LNCaP clone FGC (cell line): Measurements from ENCODE around the gene SVIL.
"Not testable (repeated sequence)": the region's sequence is repeated elsewhere in the genome, so short reads cannot be mapped to it uniquely, and the experiment has no call there.

Experiments used
- DNase-seq: peaks from one replicate; pipeline ENCODE4 v3.0.0-alpha.2; 2011; ENCODE audit warnings: low read depth
- H3K4me3 ChIP-seq: 2 replicates; pipeline ENCODE4 v1.5.1; 2011; ENCODE audit warnings: mild to moderate bottlenecking, low read depth, low read length, control low read depth
- CTCF ChIP-seq: IDR thresholded peaks from 2 replicates; pipeline ENCODE4 v1.5.1; 2012; ENCODE audit warnings: mild to moderate bottlenecking; ENCODE audit not compliant: control insufficient read depth, insufficient read depth; ENCODE audit errors: extremely low read depth

SVIL gene

GRCh38 chr10:29492774-29493173, 142.0 kb downstream of the SVIL start:
- no peak for DNase-seq
- TF ChIP-seq CTCF: no peak

GRCh38 chr10:29491918-29492317, 142.9 kb downstream of the SVIL start:
- DNase-seq: no peak
- TF ChIP-seq CTCF: no peak
- no peak overlapping the region for H3K4me3 ChIP-seq

More at GRCh38 chr10:29492774-29493173, 142.0 kb downstream of the SVIL start:
- H3K4me3 ChIP-seq: no peak overlapping the region

- not testable (repeated sequence) for H3K4me3 ChIP-seq, DNase-seq
These were observed 143.9 kb downstream of the SVIL start for GRCh38 chr10:29490781-29491280.

GRCh38 chr10:29488471-29488870, 146.3 kb downstream of the SVIL start:
- not testable (repeated sequence) for DNase-seq, H3K4me3 ChIP-seq

GRCh38 chr10:29487884-29488266, 146.9 kb downstream of the SVIL start:
- TF ChIP-seq CTCF: peak; percentile 41
- not testable (repeated sequence) for H3K4me3 ChIP-seq, DNase-seq

GRCh38 chr10:29487032-29487883, 147.5 kb downstream of the SVIL start:
- DNase-seq, H3K4me3 ChIP-seq: not testable (repeated sequence)

- no peak overlapping the region for H3K4me3 ChIP-seq
- no peak for TF ChIP-seq CTCF
- no peak for DNase-seq
These were observed 148.3 kb downstream of the SVIL start for GRCh38 chr10:29486433-29486832.

- not testable (repeated sequence) for DNase-seq, H3K4me3 ChIP-seq
These were observed 150.1 kb downstream of the SVIL start for GRCh38 chr10:29484677-29485076.

- no peak for DNase-seq
- no peak for TF ChIP-seq CTCF
- H3K4me3 ChIP-seq: no peak overlapping the region
These were observed 152.0 kb downstream of the SVIL start for GRCh38 chr10:29482591-29483431.
